Measurements from ENCODE around the gene PCDHB12.
"Not testable (repeated sequence)": the region's sequence is repeated elsewhere in the genome, so short reads cannot be mapped to it uniquely, and the experiment has no call there.

DNA sequence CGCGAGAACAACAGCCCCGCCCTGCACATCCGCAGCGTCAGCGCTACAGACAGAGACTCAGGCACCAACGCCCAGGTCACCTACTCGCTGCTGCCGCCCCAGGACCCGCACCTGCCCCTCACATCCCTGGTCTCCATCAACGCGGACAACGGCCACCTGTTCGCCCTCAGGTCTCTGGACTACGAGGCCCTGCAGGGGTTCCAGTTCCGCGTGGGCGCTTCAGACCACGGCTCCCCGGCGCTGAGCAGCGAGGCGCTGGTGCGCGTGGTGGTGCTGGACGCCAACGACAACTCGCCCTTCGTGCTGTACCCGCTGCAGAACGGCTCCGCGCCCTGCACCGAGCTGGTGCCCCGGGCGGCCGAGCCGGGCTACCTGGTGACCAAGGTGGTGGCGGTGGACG, 7.0 kb downstream of the PCDHB12 start:
- TF ChIP-seq, protein P1, sequence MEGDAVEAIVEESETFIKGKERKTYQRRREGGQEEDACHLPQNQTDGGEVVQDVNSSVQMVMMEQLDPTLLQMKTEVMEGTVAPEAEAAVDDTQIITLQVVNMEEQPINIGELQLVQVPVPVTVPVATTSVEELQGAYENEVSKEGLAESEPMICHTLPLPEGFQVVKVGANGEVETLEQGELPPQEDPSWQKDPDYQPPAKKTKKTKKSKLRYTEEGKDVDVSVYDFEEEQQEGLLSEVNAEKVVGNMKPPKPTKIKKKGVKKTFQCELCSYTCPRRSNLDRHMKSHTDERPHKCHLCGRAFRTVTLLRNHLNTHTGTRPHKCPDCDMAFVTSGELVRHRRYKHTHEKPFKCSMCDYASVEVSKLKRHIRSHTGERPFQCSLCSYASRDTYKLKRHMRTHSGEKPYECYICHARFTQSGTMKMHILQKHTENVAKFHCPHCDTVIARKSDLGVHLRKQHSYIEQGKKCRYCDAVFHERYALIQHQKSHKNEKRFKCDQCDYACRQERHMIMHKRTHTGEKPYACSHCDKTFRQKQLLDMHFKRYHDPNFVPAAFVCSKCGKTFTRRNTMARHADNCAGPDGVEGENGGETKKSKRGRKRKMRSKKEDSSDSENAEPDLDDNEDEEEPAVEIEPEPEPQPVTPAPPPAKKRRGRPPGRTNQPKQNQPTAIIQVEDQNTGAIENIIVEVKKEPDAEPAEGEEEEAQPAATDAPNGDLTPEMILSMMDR (IDR thresholded peaks at IDR 0.05) = not testable (repeated sequence)
- TF ChIP-seq EZH2, EZH2phosphoT487 (IDR thresholded peaks at IDR 0.05): not testable (repeated sequence)
